Stimulated activated CD4-positive, alpha-beta T cell treated with anti-CD3 and anti-CD28 coated beads, Interleukin-12 subunit alpha, Interleukin-12 subunit beta, amount 100 ng/mL, for 48 hours (primary cell): ENCODE measurements around the gene PEX26.
"Not testable (repeated sequence)": the region's sequence is repeated elsewhere in the genome, so short reads cannot be mapped to it uniquely, and the experiment has no call there.

Experiments
- DNase-seq, 3 donors: peaks; one replicate each; pipeline ENCODE4 v3.0.0-alpha.2; 2020; ENCODE audit warnings: low read depth in 2 of 3, low spot score in 1 of 3

The PEX26 gene

GRCh38 chr22:18115906-18116371 lies 38.1 kb downstream of the PEX26 start:
- no peak for DNase-seq

- no peak for DNase-seq
These were observed 38.8 kb downstream of the PEX26 start for GRCh38 chr22:18116634-18117033.

GRCh38 chr22:18118345-18118915 lies 40.6 kb downstream of the PEX26 start:
- no peak for DNase-seq

- no peak for DNase-seq
These were observed 41.8 kb downstream of the PEX26 start for GRCh38 chr22:18119409-18120110.

GRCh38 chr22:18120857-18121256 lies 43.1 kb downstream of the PEX26 start:
- DNase-seq: no peak

- no peak for DNase-seq
These were observed 43.7 kb downstream of the PEX26 start for GRCh38 chr22:18121506-18121905.

GRCh38 chr22:18121954-18122554 lies 44.3 kb downstream of the PEX26 start:
- DNase-seq: no peak

GRCh38 chr22:18123476-18124025 lies 45.8 kb downstream of the PEX26 start:
- not testable (repeated sequence) for DNase-seq

- no peak for DNase-seq
These were observed 48.8 kb downstream of the PEX26 start for GRCh38 chr22:18126606-18127005.

- no peak for DNase-seq
These were observed 52.2 kb downstream of the PEX26 start for GRCh38 chr22:18130018-18130417.

- no peak for DNase-seq
These were observed 53.1 kb downstream of the PEX26 start for GRCh38 chr22:18130699-18131429.

- DNase-seq: no peak
These were observed 55.7 kb downstream of the PEX26 start for GRCh38 chr22:18133452-18133851.

- DNase-seq: no peak
These were observed 59.0 kb downstream of the PEX26 start for GRCh38 chr22:18136563-18137320.

- DNase-seq: not testable (repeated sequence)
These were observed 63.2 kb downstream of the PEX26 start for GRCh38 chr22:18141004-18141403.

- DNase-seq: no peak
These were observed 66.3 kb downstream of the PEX26 start for GRCh38 chr22:18144105-18144504.

- no peak for DNase-seq
These were observed 68.0 kb downstream of the PEX26 start for GRCh38 chr22:18145676-18146388.

- DNase-seq: no peak
These were observed 68.6 kb downstream of the PEX26 start for GRCh38 chr22:18146389-18146753.

GRCh38 chr22:18147791-18148190 lies 70.0 kb downstream of the PEX26 start:
- no peak for DNase-seq

GRCh38 chr22:18148293-18148965 lies 70.6 kb downstream of the PEX26 start:
- no peak for DNase-seq

GRCh38 chr22:18152519-18152918 lies 74.7 kb downstream of the PEX26 start:
- DNase-seq: peak in 1 of 3 donors; percentile 17
